Middle frontal gyrus (tissue), 1 donor: Measurements from ENCODE around the gene PRM3.
"Not testable (repeated sequence)": the region's sequence is repeated elsewhere in the genome, so short reads cannot be mapped to it uniquely, and the experiment has no call there.

ENCODE experiments used
- DNase-seq: peaks from one replicate; pipeline ENCODE4 v3.0.0-alpha.2; 2015; ENCODE audit warnings: low spot score; ENCODE audit errors: extremely low spot score

PRM3 gene

DNA sequence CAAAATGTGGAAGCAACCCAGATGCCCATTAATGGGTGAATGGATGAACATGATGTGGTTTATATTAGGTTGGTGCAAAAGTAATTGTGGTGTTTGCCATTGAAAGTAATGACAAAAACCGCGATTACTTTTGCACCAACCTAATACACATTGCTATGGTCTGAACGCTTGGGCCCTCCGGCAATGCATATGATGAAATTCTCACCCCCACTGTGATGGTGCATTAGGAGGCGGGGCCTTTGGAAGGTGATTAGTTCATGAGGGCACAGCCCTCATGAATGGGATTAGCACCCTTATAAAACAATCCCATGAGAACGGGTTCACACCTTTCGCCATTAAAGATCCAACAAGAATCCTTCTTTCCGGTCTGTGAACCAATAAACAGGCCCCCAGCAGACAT is 33.0 kb upstream of the PRM3 start:
- no peak for DNase-seq

DNA sequence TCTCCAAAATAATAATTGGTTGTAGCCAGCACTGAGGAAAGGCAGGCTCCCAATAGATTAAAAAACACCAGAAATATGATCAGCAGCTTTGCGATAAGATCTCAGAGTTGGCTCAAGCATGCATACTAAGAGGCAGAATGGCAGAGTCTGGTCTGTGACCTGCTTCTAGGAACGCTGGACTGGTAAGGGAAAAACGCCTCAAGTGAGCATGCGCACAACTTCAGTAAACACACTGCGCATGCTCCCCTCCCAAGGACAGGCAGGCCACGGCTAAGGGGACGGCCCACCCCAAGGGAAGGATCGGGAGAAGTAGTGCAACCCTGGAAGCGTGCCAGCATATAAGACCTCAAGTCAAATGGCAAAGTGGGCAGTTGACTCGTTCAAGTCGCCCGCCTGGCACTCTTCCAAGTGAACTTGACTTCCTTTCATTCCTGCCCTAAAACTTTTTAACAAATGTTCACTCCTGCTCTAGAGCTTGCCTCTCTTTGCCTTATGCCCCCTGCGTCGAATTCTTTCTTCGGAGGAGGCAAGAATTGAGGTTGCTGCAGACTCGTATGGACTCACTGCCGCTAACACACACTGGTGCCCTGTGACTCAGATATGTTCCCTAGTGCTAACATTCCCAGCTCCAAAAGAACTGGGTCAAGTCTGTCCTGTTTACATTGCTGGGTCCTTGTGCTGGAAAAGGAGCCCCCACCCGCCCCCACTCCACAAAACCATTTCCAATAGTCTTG is 30.1 kb upstream of the PRM3 start:
- DNase-seq: no peak

DNA sequence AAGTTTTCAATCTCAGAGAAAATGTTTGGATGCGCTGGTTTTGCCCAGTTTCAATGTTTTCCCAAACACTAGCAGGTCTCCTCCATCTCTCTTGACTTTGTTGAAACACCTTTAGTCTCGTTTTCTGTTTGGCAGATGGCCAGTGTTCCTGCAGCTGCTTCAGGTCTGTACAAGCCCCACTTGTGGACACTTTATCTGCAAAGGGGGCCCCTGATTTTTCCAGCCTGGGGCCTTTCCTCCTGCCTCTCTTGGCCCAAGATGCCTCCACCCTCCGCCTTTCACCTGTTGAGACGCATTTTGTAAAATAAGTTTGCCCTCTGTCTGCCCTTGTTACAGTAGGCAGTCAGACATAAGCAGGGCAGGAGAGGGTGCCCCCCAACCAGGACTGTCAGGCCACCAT is 29.5 kb upstream of the PRM3 start:
- DNase-seq: no peak

DNA sequence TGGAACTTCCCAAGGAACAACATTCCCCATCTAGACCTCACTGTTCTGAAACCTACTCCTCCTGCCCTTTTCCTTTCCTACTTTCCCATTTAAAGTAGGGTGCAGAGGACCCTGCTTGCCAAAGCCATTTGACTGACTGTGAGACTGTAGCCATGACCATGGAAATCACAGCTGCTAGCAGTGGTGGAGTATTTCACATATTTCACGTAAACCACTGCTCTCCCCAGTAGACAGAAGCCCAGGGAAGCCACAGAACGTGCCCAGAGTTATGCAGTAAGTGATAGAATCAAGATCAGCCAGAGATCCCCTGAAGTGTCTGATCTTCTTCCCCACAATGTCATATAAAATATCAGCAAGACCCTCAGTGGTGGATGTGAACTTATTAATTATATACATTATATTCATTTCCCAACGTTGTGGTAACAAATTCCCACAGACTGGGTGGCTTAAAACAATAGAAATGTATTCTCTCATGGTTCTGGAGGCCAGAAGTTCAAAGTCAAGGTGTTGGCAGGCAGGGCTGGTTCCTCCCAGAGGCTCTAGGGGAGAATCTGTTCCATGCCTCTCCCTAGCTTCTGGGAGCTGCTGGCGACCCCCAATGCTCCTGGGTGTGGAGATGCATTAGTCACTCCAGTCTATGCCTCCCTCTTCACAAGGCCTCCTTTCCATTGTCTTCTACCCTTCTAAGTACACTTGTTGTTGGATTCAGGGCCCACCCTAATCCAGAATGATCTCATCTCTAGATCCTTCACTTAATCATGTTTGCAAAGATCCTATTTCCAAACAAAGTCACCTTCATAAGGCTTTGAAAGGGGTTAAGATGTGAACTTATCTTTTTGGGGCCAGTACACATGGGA is 28.4 kb upstream of the PRM3 start:
- no peak for DNase-seq

DNA sequence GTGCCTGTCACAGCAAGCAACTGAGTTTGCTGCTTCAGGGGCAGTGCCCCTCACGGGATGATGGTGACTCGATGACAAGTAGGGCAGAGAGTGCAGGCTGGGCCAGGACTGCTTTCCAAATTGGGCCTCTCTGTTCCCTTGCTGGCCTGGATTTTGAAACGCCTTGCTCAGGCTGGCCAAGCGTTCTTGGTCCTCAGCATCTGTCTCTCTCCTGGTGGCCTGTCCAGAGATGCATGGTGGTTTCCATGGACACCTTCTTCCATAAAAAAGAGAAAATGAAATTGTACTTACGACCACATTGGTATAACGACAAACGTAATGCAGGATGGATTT is 27.1 kb upstream of the PRM3 start:
- no peak for DNase-seq

DNA sequence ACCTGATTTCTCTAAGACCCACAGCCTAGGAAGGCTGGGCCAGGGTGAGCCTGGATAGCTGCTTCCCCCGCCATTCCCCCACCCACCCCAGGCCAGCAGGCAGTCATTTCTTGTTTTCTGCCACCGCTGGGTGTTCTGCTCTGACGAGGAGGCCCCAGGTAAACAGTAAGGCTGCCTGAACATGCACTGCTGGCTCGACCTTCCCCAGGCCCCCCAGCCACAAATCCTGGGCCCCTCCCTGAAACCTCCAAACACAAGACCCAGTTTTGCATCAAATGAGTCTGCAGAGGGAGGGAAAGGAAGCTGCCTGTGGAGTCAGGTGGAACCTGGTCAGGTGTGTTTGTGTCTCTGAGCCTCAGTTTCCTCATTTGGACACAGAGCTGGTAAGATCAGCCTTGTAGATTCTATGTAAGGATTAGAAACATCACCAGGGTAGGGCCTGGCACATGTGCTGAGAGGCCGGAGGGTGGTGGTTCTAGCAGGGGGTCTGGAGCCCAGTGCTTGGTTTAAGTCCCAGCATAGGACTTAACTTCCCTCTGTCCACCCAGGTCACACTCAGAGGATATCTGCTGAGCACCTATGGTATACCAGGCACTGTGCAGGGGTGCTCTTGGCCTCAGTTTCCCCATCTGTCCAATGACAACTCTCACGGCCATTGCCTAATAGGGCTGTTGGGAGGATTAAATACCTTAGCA is 26.6 kb upstream of the PRM3 start:
- DNase-seq: no peak

DNA sequence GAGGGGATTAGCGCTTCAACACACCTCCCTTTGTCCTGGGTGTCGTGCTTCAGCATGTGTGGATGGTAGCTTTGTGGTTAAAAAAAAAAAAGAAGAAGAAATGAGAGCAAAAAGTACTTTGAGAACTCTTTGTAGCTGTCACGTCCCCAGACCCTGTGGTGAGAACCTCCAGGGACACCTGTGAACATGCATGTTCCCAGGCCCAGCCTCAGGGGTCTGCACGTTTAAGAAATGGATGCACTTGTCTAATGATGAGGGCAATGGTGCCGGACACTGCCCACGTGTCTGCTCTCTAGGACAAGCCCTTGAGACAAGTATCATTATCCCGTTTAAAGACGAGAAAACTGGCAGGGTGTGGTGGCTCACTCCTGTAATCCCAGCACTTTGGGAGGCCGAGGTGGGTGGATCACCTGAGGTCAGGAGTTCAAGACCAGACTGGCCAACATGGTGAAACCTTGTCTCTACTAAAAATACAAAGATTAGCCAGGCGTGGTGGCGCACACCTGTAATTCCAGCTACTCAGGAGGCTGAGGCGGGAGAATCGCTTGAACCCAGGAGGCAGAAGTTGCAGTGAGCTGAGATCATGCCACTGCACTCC is 25.6 kb upstream of the PRM3 start:
- not testable (repeated sequence) for DNase-seq

DNA sequence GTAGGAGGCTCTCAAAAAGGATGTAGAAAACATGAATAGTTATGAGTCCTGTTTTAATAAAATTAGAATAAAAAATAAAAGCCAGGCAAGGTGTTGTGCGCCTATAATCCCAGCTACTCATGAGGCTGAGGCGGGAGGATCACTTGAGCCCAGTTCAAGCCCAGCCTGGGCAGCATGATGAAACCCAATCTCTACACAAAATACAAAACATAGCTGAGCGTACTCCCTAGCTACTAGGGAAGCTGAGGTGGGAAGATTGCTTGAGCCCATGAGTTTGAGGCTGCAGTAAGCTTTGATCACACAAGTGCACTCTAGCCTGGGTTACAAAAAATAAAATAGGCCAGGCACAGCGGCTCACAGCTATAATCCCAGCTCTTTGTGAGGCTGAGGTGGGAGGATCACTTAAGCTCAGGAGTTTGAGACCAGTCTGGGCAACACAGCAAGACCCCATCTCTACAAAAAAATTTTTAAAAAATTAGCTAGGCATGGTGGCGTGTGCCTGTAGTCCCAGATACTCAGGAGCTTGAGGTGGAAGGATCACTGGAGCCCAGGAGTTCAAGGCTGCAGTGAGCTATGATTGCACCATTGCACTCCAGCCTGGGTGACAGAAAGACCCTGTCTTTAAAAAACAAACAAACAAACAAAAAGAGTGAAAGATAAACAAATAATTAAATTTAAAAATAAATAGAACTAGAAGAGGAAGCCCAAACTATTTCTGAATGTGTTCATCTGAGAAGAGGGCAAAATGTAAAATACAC is 24.9 kb upstream of the PRM3 start:
- DNase-seq: no peak

DNA sequence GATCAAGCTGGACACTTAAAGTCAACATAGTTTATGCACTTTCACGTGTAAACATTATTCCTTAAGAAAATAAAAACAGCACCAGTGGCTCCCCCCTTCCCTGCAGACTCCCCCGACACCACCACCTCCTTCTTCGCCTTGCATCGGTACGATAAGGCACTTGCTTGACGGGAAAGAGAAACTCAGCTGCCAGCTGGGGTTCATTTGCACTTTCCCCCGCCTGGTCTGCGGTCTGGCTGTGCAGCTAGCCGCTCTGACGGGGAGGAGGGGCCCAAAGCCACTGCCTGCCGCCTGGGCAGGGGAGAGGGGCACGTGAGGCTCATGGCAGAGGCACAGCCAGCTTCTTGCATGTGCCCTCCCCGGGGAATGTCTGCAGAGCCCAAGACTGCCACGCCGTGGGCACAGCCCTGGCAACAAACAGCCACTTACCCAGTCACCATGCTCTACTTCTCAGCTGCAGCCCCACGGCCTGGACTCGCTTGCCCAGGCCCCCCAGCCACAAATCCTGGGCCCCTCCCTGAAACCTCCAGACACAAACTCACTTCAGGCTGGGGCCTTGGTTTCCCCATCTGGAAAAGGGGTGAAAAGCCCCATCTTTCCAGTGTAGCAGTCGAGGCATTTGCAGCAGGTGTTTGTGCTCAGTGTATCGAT is 24.2 kb upstream of the PRM3 start:
- peak; percentile 35 for DNase-seq

DNA sequence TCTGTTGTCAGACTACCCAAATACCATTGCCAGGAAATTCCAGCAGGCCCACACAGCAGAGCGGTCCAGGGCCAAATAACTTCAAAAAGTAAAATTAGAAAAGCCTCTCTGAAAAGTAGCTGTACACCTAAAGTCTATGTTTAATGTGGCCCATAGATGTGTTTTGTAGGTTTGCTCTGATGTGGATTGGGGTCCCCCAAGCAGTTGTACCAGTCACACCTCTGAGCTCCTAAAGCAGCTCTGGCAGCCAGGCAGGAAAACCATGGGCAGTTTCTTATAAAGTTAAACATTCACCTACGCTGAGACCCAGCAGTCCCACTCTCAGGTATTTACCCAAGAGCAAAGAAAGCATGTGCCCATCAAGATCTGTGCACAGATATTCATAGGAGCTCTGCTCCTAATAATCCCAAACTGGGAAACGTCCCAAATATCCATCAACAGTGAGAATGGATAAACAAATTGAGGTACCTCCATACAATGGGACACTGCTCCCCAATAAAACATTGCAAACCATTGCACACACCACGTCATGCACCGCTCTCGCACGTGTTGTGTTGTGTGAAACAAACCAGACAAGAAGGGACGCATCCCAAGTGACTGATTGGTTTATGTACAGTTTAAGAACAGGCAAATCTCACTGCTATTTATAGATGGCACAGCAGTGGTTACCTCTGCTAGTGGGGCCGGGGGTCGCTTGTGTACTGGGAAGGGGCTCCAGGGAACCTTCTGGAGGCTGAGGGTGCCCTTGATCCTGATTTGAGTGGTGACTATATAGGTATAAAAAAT is 23.5 kb upstream of the PRM3 start:
- DNase-seq: no peak

DNA sequence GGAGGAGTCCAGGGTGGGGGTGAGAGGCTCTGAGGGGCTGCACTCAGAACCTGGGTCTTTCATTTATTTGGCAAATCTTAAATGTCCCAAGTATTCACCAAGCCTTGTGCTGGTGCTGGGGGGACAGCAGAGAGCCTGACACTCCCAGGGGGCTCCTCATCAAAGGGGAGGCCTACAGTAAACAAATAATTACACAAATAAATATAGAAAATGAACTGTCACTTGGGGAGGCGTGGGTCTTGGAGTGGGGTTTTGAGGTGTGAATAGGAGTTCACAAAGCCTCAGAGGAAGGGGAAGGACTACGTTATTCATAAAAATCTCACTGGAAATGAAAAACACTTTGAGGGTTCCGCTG is 22.9 kb upstream of the PRM3 start:
- no peak for DNase-seq

DNA sequence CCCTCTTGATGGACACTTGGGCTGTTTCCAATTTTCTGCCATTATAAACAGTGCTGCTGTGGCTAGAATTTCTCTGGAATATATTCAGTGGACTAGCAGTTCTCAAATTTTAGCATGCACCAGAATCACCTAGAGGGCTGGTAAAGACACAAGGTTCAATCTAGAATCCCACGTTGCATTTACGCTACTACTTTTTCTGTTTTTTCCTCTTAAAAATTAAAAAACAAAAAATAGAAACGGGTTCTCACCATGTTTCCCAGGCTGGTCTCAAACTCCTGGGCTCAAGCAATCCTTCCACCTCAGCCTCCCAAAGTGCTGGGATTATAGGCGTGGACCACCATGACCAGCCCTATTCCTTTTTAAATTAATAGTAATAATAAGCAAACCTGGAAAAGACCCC is 22.2 kb upstream of the PRM3 start:
- DNase-seq: no peak

DNA sequence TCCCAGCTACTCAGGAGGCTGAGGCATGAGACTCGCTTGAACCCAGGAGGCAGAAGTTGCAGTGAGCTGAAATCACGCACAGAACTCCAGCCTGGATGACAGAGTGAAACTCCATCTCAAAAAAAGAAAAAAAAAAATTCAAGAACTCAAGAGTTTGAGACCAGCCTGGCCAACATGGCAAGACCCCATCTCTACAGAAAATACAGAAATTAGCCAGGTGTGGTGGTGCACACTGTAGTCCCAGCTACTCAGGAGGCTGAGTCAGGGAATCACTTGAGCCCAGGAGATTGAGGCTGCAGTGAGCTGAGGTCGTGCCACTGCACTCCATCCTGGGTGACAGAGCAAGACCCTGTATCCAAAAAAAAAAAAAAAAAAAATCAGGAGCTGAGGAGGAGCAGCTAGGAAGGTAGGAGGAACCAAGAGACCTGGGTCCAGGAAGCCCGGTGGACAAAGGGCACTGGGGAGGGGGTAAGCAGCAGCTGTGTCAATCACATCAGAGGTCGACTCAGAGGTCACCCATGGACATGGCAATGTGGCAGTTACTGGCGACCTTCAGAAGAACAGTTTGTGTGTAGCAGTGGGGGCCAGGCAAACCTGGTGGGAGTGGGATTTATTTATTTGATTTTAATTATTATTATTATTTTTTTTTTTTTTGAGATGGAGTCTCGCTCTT is 18.8 kb upstream of the PRM3 start:
- DNase-seq: no peak

DNA sequence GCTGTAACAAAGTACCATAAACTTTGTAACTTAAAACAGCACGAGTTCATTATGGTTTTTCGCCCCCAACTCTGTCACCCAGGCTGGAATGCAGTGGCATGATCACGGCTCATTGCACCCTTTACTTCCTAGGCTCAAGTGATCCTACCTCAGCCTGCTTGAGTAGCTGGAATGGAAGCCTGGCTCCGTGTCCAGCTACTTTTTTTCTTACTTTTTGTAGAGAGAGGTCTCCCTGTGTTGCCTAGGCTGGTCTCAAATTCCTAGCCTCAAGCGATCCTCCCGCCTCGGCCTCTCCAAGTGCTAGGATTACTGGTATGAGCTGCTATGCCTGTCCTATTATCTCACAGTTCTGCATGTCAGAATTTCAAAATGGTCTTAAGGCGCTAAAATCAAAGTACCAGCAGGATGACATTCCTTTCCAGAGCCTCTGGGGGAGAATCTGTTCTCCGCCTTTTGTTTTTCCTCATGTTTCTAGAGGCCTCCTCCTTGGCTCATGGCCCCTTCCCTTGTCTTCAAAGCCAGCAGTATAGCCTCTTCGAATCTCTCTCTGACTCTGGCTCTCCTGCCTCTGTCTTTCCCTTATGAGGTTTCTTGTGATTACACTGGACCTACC is 17.8 kb upstream of the PRM3 start:
- no peak for DNase-seq

DNA sequence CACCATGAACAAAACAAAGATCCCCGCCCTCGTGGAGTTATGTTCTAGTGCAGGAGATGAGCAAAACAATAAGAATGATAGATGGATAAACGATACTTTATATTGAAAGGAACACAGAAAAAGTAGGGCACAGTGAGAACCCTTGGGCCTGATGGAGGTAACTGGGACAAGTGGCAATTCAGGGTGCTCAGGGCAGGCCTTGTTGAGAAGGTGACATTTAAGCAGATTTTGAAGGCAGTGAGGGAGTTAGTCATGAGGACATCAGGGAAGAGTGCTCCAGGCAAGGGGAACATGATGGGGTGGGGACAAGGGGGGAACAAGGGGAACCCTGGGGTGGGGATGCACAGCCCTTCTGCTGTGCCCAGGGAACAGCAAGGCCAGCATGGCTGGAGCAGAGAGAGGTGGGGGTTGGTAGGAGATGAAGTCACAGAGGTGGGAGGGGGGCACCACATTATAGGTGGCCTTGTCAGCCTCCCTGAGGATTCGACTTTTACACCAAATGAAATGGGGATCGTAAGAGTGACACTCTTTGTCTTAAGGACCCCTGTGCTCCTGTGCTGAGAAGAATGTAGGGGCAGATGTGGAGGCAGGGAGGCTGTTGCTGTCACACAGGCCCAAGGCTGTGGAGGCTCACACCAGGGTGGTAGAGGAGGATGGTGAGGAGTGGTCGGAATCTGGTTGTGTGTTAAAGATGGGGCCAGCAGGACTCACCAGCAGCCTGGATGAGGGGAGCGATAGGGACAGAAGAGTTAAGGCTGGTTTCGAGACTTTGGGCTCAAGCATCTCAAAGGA is 16.9 kb upstream of the PRM3 start:
- no peak for DNase-seq

DNA sequence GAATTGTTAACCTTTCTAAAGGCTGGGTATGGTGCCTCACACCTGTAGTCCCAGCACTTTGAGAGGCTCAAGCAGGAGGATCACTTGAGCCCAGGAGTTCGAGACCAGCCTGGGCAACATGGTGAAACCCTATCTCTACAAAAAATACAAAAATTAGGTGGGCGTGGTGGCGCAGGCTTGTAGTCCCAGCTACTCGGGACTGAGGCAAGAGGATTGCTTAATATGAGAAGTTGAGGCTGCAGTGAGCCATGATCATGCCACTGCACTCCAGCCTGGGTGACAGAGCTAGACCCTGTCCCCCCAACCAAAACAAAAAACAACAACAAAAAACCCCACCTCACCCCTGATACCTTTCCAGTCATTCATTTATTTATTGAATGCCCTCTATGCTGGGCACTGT is 16.3 kb upstream of the PRM3 start:
- not testable (repeated sequence) for DNase-seq

DNA sequence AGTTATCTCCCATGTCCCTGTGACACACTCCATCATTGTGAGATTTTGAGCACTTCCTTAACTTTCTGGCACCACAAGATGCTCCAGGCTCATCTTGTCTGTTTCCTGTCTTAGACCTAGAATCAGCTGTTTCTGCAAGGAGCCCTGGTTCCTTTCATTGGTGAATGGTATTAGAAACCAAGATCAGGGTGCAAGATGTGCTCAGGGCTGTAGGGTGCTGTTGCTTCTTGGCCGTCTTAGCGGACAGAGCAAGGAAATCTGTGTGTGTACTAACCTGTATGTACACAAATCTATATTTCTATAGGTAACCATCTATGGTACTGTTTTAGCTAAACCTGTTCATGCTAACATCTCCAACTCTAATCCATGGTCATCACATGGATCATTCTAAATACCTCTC is 15.8 kb upstream of the PRM3 start:
- DNase-seq: no peak

DNA sequence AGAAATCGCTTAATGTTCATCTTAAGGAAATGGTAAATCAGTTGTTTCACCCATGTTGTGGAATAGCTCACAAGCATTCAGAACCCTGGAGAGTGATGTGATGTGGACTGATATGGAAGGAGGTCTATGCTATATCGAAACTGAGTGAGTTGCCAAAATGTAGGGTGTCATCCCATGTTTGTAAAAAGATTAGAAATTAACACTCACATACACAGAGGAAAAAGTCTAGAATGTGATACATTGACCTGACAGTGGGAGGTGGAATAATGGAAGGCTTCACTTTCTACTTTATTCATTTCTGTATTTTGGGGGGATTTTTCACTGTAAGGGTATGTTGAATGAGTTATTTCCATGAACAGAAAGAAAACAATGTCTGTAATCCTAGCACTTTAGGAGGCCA is 12.4 kb upstream of the PRM3 start:
- no peak for DNase-seq
